Measurements from ENCODE around the gene AGK. TPM values are rescaled to one million over a fixed set of nuclear protein-coding genes. Genes with fewer than 3 reads are reported as not detected.

AGK gene
- total and polyA plus RNA-seq, 4 donors = 7.2 to 13.6 (median 8.9) TPM

DNA sequence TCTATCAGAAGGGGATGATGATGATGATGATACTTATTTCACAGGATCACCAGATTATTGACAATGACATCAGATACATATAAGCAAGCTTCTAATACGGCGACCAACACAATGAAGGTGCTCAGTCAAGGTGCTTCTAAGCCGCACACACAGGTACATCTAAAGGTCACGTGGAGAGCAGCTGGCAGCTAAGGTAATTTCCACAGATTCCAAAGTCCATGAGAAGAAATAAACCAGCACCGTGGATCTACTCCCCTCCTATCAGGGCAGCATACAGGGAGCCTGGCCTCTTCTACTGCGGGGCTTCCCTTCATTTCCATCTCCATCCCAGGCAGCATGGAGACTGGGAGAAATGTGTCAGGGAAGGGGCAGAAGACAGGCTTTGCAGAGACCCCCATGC lies 113.2 kb downstream of the AGK start:
- Histone ChIP-seq H3K9ac (ENCODE audit: low read depth in 1 of 2, low read length in 2 of 2) (no peak overlapping the region), H3K9me3 (ENCODE audit: control insufficient read depth in 4 of 4, low read length in 3 of 4) (no peaks in the 10 kb centered on the region), H3K4me3 (ENCODE audit: low read depth in 1 of 3, low read length in 3 of 3) (no peak overlapping the region), H3K27ac (ENCODE audit: low read depth in 1 of 2, low read length in 2 of 2) (peak overlapping the region; percentile 21 to 64), H3K27me3 (ENCODE audit: control insufficient read depth in 4 of 4, insufficient read depth in 4 of 4, low read length in 3 of 4) (no peaks in the 10 kb centered on the region), H3K36me3 (ENCODE audit: control insufficient read depth in 4 of 4, insufficient read depth in 3 of 4, low read depth in 1 of 4, low read length in 3 of 4) (peaks cover 8 to 17% (median 12%) of the 10 kb centered on the region in 4 donors), H3K4me1 (ENCODE audit: control insufficient read depth in 4 of 4, insufficient read depth in 4 of 4, low read length in 3 of 4) (peaks cover 11 to 28% (median 17%) of the 10 kb centered on the region in 4 donors)
- TF ChIP-seq, protein P1, sequence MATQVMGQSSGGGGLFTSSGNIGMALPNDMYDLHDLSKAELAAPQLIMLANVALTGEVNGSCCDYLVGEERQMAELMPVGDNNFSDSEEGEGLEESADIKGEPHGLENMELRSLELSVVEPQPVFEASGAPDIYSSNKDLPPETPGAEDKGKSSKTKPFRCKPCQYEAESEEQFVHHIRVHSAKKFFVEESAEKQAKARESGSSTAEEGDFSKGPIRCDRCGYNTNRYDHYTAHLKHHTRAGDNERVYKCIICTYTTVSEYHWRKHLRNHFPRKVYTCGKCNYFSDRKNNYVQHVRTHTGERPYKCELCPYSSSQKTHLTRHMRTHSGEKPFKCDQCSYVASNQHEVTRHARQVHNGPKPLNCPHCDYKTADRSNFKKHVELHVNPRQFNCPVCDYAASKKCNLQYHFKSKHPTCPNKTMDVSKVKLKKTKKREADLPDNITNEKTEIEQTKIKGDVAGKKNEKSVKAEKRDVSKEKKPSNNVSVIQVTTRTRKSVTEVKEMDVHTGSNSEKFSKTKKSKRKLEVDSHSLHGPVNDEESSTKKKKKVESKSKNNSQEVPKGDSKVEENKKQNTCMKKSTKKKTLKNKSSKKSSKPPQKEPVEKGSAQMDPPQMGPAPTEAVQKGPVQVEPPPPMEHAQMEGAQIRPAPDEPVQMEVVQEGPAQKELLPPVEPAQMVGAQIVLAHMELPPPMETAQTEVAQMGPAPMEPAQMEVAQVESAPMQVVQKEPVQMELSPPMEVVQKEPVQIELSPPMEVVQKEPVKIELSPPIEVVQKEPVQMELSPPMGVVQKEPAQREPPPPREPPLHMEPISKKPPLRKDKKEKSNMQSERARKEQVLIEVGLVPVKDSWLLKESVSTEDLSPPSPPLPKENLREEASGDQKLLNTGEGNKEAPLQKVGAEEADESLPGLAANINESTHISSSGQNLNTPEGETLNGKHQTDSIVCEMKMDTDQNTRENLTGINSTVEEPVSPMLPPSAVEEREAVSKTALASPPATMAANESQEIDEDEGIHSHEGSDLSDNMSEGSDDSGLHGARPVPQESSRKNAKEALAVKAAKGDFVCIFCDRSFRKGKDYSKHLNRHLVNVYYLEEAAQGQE (IDR thresholded peaks at IDR 0.05) = no peak
- TF ChIP-seq FOXA2 (IDR thresholded peaks at IDR 0.05) (peak; percentile 49), SP1 (IDR thresholded peaks at IDR 0.05) (peak; percentile 53), YY1 (IDR thresholded peaks at IDR 0.05) (no peak), EGR1 (IDR thresholded peaks at IDR 0.05; ENCODE audit: low read depth in 2 of 2) (no peak), ATF3 (IDR thresholded peaks at IDR 0.05) (no peak), CTCF (IDR thresholded peaks at IDR 0.05; ENCODE audit: low read depth, low read length, missing input control) (no peak), RAD21 (IDR thresholded peaks at IDR 0.05) (peak in 1 of 2 donors; percentile 13), HNF4G (IDR thresholded peaks at IDR 0.05) (peak; percentile 73), RXRA (IDR thresholded peaks at IDR 0.05) (peak; percentile 15 to 37), JUND (IDR thresholded peaks at IDR 0.05) (no peak), NR2F2 (IDR thresholded peaks at IDR 0.05) (no peak), FOXA1 (IDR thresholded peaks at IDR 0.05) (no peak), GABPA (IDR thresholded peaks at IDR 0.05 in 1 of 2, conservative IDR thresholded peaks at IDR 0.05 in 1 of 2) (peak in 1 of 2 donors; percentile 24), TAF1 (conservative IDR thresholded peaks at IDR 0.05) (no peak), HNF4A (conservative IDR thresholded peaks at IDR 0.05) (peak; percentile 86 to 90), MAX (IDR thresholded peaks at IDR 0.05) (no peak)
- TF ChIP-seq, protein P2, sequence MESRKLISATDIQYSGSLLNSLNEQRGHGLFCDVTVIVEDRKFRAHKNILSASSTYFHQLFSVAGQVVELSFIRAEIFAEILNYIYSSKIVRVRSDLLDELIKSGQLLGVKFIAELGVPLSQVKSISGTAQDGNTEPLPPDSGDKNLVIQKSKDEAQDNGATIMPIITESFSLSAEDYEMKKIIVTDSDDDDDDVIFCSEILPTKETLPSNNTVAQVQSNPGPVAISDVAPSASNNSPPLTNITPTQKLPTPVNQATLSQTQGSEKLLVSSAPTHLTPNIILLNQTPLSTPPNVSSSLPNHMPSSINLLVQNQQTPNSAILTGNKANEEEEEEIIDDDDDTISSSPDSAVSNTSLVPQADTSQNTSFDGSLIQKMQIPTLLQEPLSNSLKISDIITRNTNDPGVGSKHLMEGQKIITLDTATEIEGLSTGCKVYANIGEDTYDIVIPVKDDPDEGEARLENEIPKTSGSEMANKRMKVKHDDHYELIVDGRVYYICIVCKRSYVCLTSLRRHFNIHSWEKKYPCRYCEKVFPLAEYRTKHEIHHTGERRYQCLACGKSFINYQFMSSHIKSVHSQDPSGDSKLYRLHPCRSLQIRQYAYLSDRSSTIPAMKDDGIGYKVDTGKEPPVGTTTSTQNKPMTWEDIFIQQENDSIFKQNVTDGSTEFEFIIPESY (IDR thresholded peaks at IDR 0.05) = no peak
- 46% methylated on average over 6 of the region's 6 CpGs for WGBS
- DNase-seq (ENCODE audit: low spot score) = no peak
